Activated CD4-positive, alpha-beta T cell treated with anti-CD3 and anti-CD28 coated beads for 4 hours (primary cell): ENCODE results near the gene SBF2.

Experiments
- DNase-seq, 2 donors: peaks; one replicate each; pipeline ENCODE4 v3.0.0-alpha.2; 2020

Gene SBF2

DNA sequence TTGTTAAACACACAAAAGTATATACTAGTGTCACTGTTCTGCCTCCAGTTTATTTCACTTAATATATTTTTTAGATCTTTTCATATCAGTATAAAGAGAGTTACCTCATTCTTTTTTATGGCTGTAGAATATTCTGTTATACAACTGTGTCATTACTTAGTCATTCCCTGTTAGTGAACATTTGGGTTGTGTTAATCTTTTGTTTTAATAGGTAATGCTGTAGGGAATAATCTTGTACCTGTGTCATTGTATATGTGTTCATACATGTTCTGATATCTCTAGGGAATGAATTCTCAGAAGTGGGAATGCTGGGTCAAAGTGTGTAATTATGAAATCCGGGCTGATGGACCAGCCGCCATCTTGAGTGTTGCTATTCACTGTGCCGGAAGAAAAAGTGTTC is 558.8 kb downstream of the SBF2 start:
- DNase-seq: no peak

DNA sequence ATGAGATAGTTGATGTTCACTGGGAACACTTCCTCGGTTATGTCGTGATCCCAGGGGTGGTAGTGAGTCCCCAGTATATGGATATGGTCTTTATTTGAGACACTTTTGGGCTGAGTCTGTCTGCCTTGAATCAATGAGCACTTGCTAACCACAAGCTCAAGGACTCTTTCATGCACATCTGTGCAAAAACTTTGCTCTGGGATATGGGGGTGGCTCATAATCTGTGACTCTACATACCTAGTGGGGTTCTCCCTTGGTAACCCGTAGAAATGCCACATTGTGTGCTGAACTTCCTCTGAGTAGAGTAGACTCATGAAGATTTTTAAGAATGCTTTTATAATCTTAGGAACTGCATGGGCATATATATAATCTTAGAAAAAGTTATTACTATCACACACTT is 560.8 kb downstream of the SBF2 start:
- DNase-seq: no peak

DNA sequence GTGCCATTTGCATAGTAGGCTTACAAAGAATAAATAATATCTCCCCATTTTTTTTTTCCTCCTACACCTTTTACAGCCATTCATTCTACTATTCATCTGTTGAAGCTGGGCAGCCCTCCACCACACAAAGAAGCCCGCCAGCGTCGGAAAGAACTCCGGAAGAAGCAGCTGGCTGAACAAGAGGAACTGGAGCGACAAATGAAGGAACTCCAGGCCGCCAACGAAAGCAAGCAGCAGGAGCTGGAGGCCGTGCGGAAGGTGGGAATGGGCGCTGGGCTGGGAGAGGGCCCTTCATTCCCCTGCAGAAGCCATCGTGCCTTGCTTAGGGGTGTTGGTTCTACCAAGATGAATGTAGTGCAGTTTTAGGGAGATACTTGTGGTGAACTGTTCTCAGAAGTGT is 561.6 kb downstream of the SBF2 start:
- DNase-seq: no peak

DNA sequence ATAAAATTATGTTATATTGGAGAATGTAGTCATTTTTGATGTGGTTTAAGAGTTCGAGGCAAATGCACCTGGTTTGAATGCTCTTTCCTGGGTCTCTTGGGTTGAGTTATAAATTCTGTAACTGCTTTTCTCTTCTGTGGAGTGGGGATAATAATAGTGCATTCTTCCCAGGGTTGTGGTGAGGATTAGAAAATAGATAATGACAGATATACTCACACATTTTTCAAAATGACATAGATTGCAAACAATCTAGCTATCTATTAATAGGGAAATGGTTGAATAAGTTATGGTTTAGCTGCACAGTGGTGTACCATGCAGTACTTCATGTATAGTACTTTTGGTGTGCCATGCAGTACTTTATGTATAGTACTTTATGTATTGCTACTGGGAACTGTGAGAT is 562.8 kb downstream of the SBF2 start:
- no peak for DNase-seq
